Activated CD8-positive, alpha-beta T cell treated with anti-CD3 and anti-CD28 coated beads, Interleukin-2, amount 10 ng/mL, durations not matched to agents 7 days and 5 days (primary cell): ENCODE data around the gene TMEM63C. TPM values are rescaled to one million over a fixed set of nuclear protein-coding genes. Genes with fewer than 3 reads are reported as not detected.
"Not testable (repeated sequence)": the region's sequence is repeated elsewhere in the genome, so short reads cannot be mapped to it uniquely, and the experiment has no call there.

Experiments used
- ATAC-seq: fragments of 150-1000 bp; cut with Tn5 transposase; one replicate; pipeline ENCODE4 v1.10.0; 2021; ENCODE audit warnings: moderate library complexity
- CTCF ChIA-PET: fragments of 350-600 bp; sonication (Branson Sonifier 250); formaldehyde crosslinking; loops from one replicate; lab custom pipeline; 2021; ENCODE audit warnings: antibody characterized with exemption; lab: Charles Lee
- POLR2A ChIA-PET: fragments of 350-600 bp; sonication (Branson Sonifier 250); formaldehyde crosslinking; loops from one replicate; lab custom pipeline; 2021; ENCODE audit warnings: antibody characterized with exemption; lab: Charles Lee
- DNase-seq: peaks from one replicate; pipeline ENCODE4 v3.0.0-alpha.2; 2020
- H3K27ac Mint-ChIP-seq: one replicate; pipeline ENCODE4 v1.8.0; 2021; ENCODE audit warnings: mild to moderate bottlenecking, mixed read lengths
- H3K27me3 Mint-ChIP-seq: one replicate; pipeline ENCODE4 v1.8.0; 2021; ENCODE audit warnings: low read depth, mixed read lengths
- H3K36me3 Mint-ChIP-seq: one replicate; pipeline ENCODE4 v1.8.0; 2021; ENCODE audit warnings: low read depth, mixed read lengths
- H3K4me1 Mint-ChIP-seq: one replicate; pipeline ENCODE4 v1.8.0; 2021; ENCODE audit warnings: low read depth, mixed read lengths
- H3K4me3 Mint-ChIP-seq: one replicate; pipeline ENCODE4 v1.8.0; 2021; ENCODE audit warnings: mild to moderate bottlenecking, mixed read lengths
- H3K9me3 Mint-ChIP-seq: one replicate; pipeline ENCODE4 v1.8.0; 2022; ENCODE audit warnings: mixed read lengths; ENCODE audit not compliant: insufficient read depth
- total RNA-seq, 2 experiments: library from RNA; stranded (reverse); gene quantifications; one replicate each; pipeline ENCODE4 v1.2.3, GENCODE V29; 2021

Gene TMEM63C
- total RNA-seq, 2 experiments from 2014 or later, result 0.73 to 0.74 TPM

- DNase-seq (no peak), ATAC-seq (no peak)
- no peaks in the 10 kb centered on the region for H3K9me3 Mint-ChIP-seq
- H3K4me1 Mint-ChIP-seq, result no peaks in the 10 kb centered on the region
- peaks cover 9% of the 10 kb centered on the region for H3K27me3 Mint-ChIP-seq
- no peaks in the 10 kb centered on the region for H3K36me3 Mint-ChIP-seq
- no peak overlapping the region for H3K27ac Mint-ChIP-seq
- no peak overlapping the region for H3K4me3 Mint-ChIP-seq
- CTCF ChIA-PET, result no interaction called here
- POLR2A ChIA-PET, result no interaction called here
Measured at GRCh38 chr14:77276295-77276935, 94.8 kb downstream of the TMEM63C start.

DNA sequence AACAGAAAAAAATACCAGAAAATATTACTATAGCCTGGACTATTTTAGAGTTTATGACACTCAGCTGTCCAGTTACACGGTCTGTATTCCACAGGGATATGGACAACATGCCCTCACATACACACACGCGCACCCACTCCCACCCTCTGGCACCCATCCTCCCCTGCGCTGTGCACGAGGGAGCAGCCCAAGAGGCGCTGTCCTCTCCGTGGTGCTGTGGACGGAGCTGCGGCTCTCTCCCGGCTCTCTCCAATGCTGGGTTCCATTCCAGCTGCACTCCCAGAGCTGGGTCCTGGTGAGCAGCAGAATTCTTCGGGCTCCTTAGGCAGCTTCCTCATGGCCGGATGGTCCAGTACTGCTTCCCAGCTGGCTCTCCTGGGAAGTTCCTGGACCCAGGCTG lies 95.4 kb downstream of the TMEM63C start:
- H3K4me1 Mint-ChIP-seq, result no peaks in the 10 kb centered on the region
- ChIA-PET POLR2A (no interaction called here), CTCF (no interaction called here)
- H3K4me3 Mint-ChIP-seq, result no peak overlapping the region
- no peak overlapping the region for H3K27ac Mint-ChIP-seq
- ATAC-seq, result no peak
- no peaks in the 10 kb centered on the region for H3K36me3 Mint-ChIP-seq
- DNase-seq, result no peak
- H3K9me3 Mint-ChIP-seq, result no peaks in the 10 kb centered on the region
- H3K27me3 Mint-ChIP-seq, result peaks cover 5% of the 10 kb centered on the region

- Mint-ChIP-seq H3K27ac (no peak overlapping the region), H3K9me3 (no peaks in the 10 kb centered on the region), H3K27me3 (no peaks in the 10 kb centered on the region), H3K36me3 (no peaks in the 10 kb centered on the region), H3K4me3 (no peak overlapping the region), H3K4me1 (no peaks in the 10 kb centered on the region)
- no peak for ATAC-seq
- DNase-seq, result no peak
- ChIA-PET POLR2A (no interaction called here), CTCF (interaction anchor here (1.3 kb wide), 1 partner anchor 38 kb away, joined by 4 read pairs; no protein-coding TSS in a partner anchor)
Measured at GRCh38 chr14:77278461-77279230, 97.0 kb downstream of the TMEM63C start.

DNA sequence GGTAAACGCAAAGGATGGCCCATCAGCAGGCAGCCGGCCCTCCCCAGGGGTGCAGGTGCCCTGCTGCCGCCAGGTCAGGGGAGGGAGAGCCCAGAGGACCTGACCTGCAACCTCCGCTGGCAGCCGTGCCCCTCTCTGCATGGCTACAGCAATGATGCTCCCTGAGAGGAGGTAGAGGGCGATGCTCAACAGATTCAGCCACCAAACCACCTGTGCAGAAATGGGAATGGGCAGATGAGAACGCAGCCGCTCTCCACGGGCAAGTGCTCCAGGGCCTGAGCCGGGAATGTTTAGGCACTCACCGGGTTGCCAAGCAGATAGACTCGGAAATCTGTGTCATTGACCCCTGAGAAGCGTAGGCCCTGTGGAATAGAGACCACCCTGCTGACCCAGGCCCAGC lies 98.1 kb downstream of the TMEM63C start:
- Mint-ChIP-seq H3K4me1 (no peaks in the 10 kb centered on the region), H3K27me3 (no peaks in the 10 kb centered on the region), H3K27ac (no peak overlapping the region), H3K36me3 (peaks cover 3% of the 10 kb centered on the region), H3K4me3 (no peak overlapping the region), H3K9me3 (no peaks in the 10 kb centered on the region)
- ChIA-PET CTCF (interaction anchor here (0.9 to 1.3 kb wide), 2 partner anchors 10 to 37 kb away, joined by 4 read pairs; no protein-coding TSS in a partner anchor), POLR2A (no interaction called here)
- DNase-seq, result no peak
- ATAC-seq, result no peak

- ATAC-seq, H3K27ac Mint-ChIP-seq, H3K9me3 Mint-ChIP-seq, H3K4me1 Mint-ChIP-seq, POLR2A ChIA-PET, H3K27me3 Mint-ChIP-seq, H3K36me3 Mint-ChIP-seq, DNase-seq, H3K4me3 Mint-ChIP-seq: not testable (repeated sequence)
- CTCF ChIA-PET, result interaction anchor here (0.8 to 0.9 kb wide), 2 partner anchors 9 to 35 kb away, joined by 3 to 4 read pairs; no protein-coding TSS in a partner anchor
Measured at GRCh38 chr14:77280921-77281320, 99.3 kb downstream of the TMEM63C start.

- no peak for ATAC-seq
- no peaks in the 10 kb centered on the region for H3K9me3 Mint-ChIP-seq
- ChIA-PET POLR2A (no interaction called here), CTCF (interaction anchor here (1.0 to 1.4 kb wide), 3 partner anchors 34 to 69 kb away, joined by 3 to 4 read pairs (median 4); no protein-coding TSS in a partner anchor)
- H3K27me3 Mint-ChIP-seq, result no peaks in the 10 kb centered on the region
- DNase-seq, result no peak
- H3K4me1 Mint-ChIP-seq, result no peaks in the 10 kb centered on the region
- H3K36me3 Mint-ChIP-seq, result peaks cover 5% of the 10 kb centered on the region
- H3K4me3 Mint-ChIP-seq, result no peak overlapping the region
- H3K27ac Mint-ChIP-seq, result no peak overlapping the region
Measured at GRCh38 chr14:77281852-77282410, 100.3 kb downstream of the TMEM63C start.

- Mint-ChIP-seq H3K27ac (no peak overlapping the region), H3K9me3 (no peaks in the 10 kb centered on the region), H3K36me3 (peaks cover 5% of the 10 kb centered on the region), H3K4me1 (no peaks in the 10 kb centered on the region), H3K4me3 (no peak overlapping the region), H3K27me3 (no peaks in the 10 kb centered on the region)
- POLR2A ChIA-PET, result no interaction called here
- ATAC-seq, result no peak
- CTCF ChIA-PET, result no interaction called here
- DNase-seq, result no peak
Measured at GRCh38 chr14:77284066-77284465, 102.5 kb downstream of the TMEM63C start.

- H3K36me3 Mint-ChIP-seq, result peaks cover 5% of the 10 kb centered on the region
- ATAC-seq (no peak), DNase-seq (no peak)
- no peaks in the 10 kb centered on the region for H3K9me3 Mint-ChIP-seq
- no peak overlapping the region for H3K4me3 Mint-ChIP-seq
- POLR2A ChIA-PET, result no interaction called here
- no peaks in the 10 kb centered on the region for H3K4me1 Mint-ChIP-seq
- CTCF ChIA-PET, result no interaction called here
- no peak overlapping the region for H3K27ac Mint-ChIP-seq
- no peaks in the 10 kb centered on the region for H3K27me3 Mint-ChIP-seq
Measured at GRCh38 chr14:77284466-77284865, 102.9 kb downstream of the TMEM63C start.

DNA sequence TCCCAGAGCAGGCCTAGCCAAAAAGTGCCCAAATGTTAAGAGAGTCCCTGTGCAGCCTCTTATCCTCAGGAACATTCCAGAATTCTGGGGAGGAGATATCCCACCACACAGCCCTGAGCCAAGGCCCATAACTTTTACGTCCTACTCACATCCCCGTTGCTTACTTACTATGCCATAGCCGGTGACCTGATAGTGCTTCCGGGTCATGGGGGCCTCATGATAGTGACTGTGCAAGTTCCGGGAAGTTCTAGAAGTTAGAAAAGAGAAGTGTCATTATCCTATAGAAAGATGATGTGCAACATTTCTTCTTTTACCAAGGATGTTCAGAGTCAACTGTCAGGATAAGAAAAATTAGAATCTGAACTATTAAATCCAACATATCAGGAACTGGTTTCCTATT lies 105.0 kb downstream of the TMEM63C start:
- no peaks in the 10 kb centered on the region for H3K9me3 Mint-ChIP-seq
- no peak overlapping the region for H3K27ac Mint-ChIP-seq
- no peak for ATAC-seq
- no peak for DNase-seq
- H3K36me3 Mint-ChIP-seq, result peaks cover 5% of the 10 kb centered on the region
- no peak overlapping the region for H3K4me3 Mint-ChIP-seq
- CTCF ChIA-PET, result no interaction called here
- H3K4me1 Mint-ChIP-seq, result no peaks in the 10 kb centered on the region
- H3K27me3 Mint-ChIP-seq, result no peaks in the 10 kb centered on the region
- POLR2A ChIA-PET, result no interaction called here

- POLR2A ChIA-PET, result no interaction called here
- CTCF ChIA-PET, result interaction anchor here (0.9 to 1.5 kb wide), 2 partner anchors 12 to 25 kb away, joined by 4 to 6 read pairs; no protein-coding TSS in a partner anchor
- H3K4me3 Mint-ChIP-seq, result no peak overlapping the region
Measured at GRCh38 chr14:77290705-77291104, 109.1 kb downstream of the TMEM63C start.

DNA sequence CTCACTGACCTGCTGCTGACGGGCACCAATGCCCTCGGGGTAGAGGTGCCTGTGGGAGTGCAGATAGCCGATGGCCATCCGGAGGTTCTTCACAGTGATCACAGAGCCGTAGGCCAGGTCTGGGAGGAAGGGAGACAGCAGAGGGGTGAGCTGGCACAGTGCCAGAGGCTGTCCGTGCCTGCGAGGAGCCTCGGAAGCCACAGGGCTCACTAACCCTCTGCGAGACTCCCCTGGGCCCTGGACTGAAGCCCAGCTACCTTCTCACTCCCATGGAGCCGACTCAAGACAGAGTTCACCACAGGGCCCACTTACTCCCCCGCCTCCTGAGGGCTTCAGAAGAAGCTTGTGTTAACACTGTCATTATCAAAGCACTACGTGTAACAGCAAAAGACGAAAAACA lies 114.6 kb downstream of the TMEM63C start:
- H3K36me3 Mint-ChIP-seq, result no peaks in the 10 kb centered on the region
- ATAC-seq, result no peak

More at GRCh38 chr14:77290705-77291104, 109.1 kb downstream of the TMEM63C start:
- no peaks in the 10 kb centered on the region for H3K9me3 Mint-ChIP-seq
- no peak overlapping the region for H3K27ac Mint-ChIP-seq
- H3K4me1 Mint-ChIP-seq, result no peaks in the 10 kb centered on the region
- no peaks in the 10 kb centered on the region for H3K27me3 Mint-ChIP-seq
- DNase-seq (no peak), ATAC-seq (no peak)
- no peaks in the 10 kb centered on the region for H3K36me3 Mint-ChIP-seq

GRCh38 chr14:77296906-77297305 lies 115.3 kb downstream of the TMEM63C start:
- no peaks in the 10 kb centered on the region for H3K36me3 Mint-ChIP-seq
- no peaks in the 10 kb centered on the region for H3K4me1 Mint-ChIP-seq
- DNase-seq (no peak), ATAC-seq (no peak)
- H3K27ac Mint-ChIP-seq, result no peak overlapping the region
- ChIA-PET CTCF (interaction anchor here (8.9 kb wide), 1 partner anchor 17 kb away, joined by 214 read pairs; no protein-coding TSS in a partner anchor), POLR2A (no interaction called here)
- H3K27me3 Mint-ChIP-seq, result no peaks in the 10 kb centered on the region
- no peaks in the 10 kb centered on the region for H3K9me3 Mint-ChIP-seq
- H3K4me3 Mint-ChIP-seq, result no peak overlapping the region

More for the DNA sequence above, 114.6 kb downstream of the TMEM63C start:
- ChIA-PET POLR2A (no interaction called here), CTCF (no interaction called here)
- no peak for DNase-seq
- no peaks in the 10 kb centered on the region for H3K9me3 Mint-ChIP-seq
- H3K27ac Mint-ChIP-seq, result no peak overlapping the region
- no peaks in the 10 kb centered on the region for H3K27me3 Mint-ChIP-seq
- H3K4me3 Mint-ChIP-seq, result no peak overlapping the region
- H3K4me1 Mint-ChIP-seq, result no peaks in the 10 kb centered on the region
